ENCODE measurements around the gene THRB. TPM values are rescaled to one million over a fixed set of nuclear protein-coding genes. Genes with fewer than 3 reads are reported as not detected.

The THRB gene
- polyA plus RNA-seq, 1 of the 3 experiments (the other 2 are of a cell fraction): 0.02 TPM

- peak; percentile 71 for TF ChIP-seq CTCF (IDR thresholded peaks at IDR 0.05)
- TF ChIP-seq PBX3 (IDR thresholded peaks at IDR 0.05): peak; percentile 97
- peak; percentile 93 for TF ChIP-seq JUND (IDR thresholded peaks at IDR 0.05)
- 0 out of 2 replicates have a peak, but pooled peaks have one; percentile 30 for TF ChIP-seq MXI1 (IDR thresholded peaks at IDR 0.05; ENCODE audit: low read depth, low read length)
- no peak; the same call in 1 of the 2 replicates for TF ChIP-seq ZBTB33 (IDR thresholded peaks at IDR 0.05; ENCODE audit: borderline replicate concordance, low read depth)
- TF ChIP-seq USF1 (IDR thresholded peaks at IDR 0.05; ENCODE audit: borderline replicate concordance, low read depth): no peak
- peak; percentile 58 to 91 for TF ChIP-seq EP300 (IDR thresholded peaks at IDR 0.05; ENCODE audit: borderline replicate concordance in 1 of 2, low read depth in 1 of 2, low read length in 1 of 2)
- peak; percentile 90 for TF ChIP-seq RAD21 (IDR thresholded peaks at IDR 0.05; ENCODE audit: low read length)
- TF ChIP-seq TCF12 (IDR thresholded peaks at IDR 0.05): peak; percentile 97
- TF ChIP-seq MAX (IDR thresholded peaks at IDR 0.05; ENCODE audit: low read depth): peak; percentile 48; the same call in 1 of the 2 replicates
- TF ChIP-seq GATA2 (CRISPR knock-in tag; IDR thresholded peaks at IDR 0.05): no peak
These were observed 256.5 kb downstream of the THRB start (continued) for GRCh38 chr3:24237971-24238706.

- H3K27ac ChIP-seq (ENCODE audit: low read depth in 2 of 2, low read length in 1 of 2): no peak overlapping the region
- DNase-seq: no peak
- H3K36me3 ChIP-seq (replicated peaks in 1 of 2; ENCODE audit: control insufficient read depth in 1 of 2, insufficient read depth in 2 of 2, low read length in 1 of 2): no peaks in the 10 kb centered on the region
- ChIA-PET POLR2A (no interaction called here), CTCF (interaction anchor here (1.4 to 12.7 kb wide), 5 partner anchors 9 to 237 kb away, joined by 3 to 129 read pairs (median 25); no protein-coding TSS in a partner anchor)
- no peaks in the 10 kb centered on the region for H3K9me2 ChIP-seq
- H3K4me1 ChIP-seq (ENCODE audit: control insufficient read depth in 1 of 2, insufficient read depth in 2 of 2, low read depth in 1 of 2, low read length in 1 of 2): peaks cover 0 to 8% of the 10 kb centered on the region in 2 experiments; a peak in 1 of 4 replicates
- no peak overlapping the region for H3K4me3 ChIP-seq (ENCODE audit: low read depth in 2 of 2, low read length in 1 of 2)
- H3K9me3 ChIP-seq: no peaks in the 10 kb centered on the region
- H3K79me2 ChIP-seq (ENCODE audit: insufficient read depth): no peaks in the 10 kb centered on the region
- WGBS (ENCODE audit: low lambda C conversion rate): 62% methylated on average over 3 of the region's 3 CpGs
- H2AFZ ChIP-seq (ENCODE audit: low read depth): no peak overlapping the region
- no peak overlapping the region for H3K4me2 ChIP-seq
- H3F3A ChIP-seq (replicated peaks; ENCODE audit: insufficient read depth): peaks cover 15% of the 10 kb centered on the region
- no peaks in the 10 kb centered on the region for H4K20me1 ChIP-seq (ENCODE audit: insufficient read depth)
- H3K9ac ChIP-seq: no peak overlapping the region
- no peaks in the 10 kb centered on the region for H3K27me3 ChIP-seq (ENCODE audit: insufficient read depth)
- TF ChIP-seq REST (IDR thresholded peaks at IDR 0.05; ENCODE audit: low read depth, low read length) (no peak), CHD2 (IDR thresholded peaks at IDR 0.05; ENCODE audit: low read length, partially characterized antibody) (no peak), IRF3 (IDR thresholded peaks at IDR 0.05; ENCODE audit: low read depth, low read length) (no peak), TEAD4 (IDR thresholded peaks at IDR 0.05; ENCODE audit: borderline replicate concordance, insufficient read depth) (no peak), NFIC (IDR thresholded peaks at IDR 0.05; ENCODE audit: borderline replicate concordance) (no peak), FOXM1 (IDR thresholded peaks at IDR 0.05; ENCODE audit: low read depth) (no peak), TAF1 (IDR thresholded peaks at IDR 0.05; ENCODE audit: borderline replicate concordance, low read depth, low read length) (no peak), YY1 (IDR thresholded peaks at IDR 0.05; ENCODE audit: low read depth) (no peak), RFX5 (IDR thresholded peaks at IDR 0.05; ENCODE audit: low read length) (no peak), GATA2 (CRISPR knock-in tag; IDR thresholded peaks at IDR 0.05) (no peak)
These were observed 259.5 kb downstream of the THRB start for GRCh38 chr3:24235121-24235520.
